ENCODE measurements around the gene ATP5F1C. TPM values are rescaled to one million over a fixed set of nuclear protein-coding genes. Genes with fewer than 3 reads are reported as not detected.

ATP5F1C gene
- total RNA-seq, 1 experiment from 2014 or later: 288 TPM

- TF ChIP-seq OVOL2 (CRISPR knock-in tag; IDR thresholded peaks at IDR 0.05; ENCODE audit: borderline replicate concordance) (no peak), CTCF (IDR thresholded peaks at IDR 0.05) (no peak), ZMAT4 (CRISPR knock-in tag; IDR thresholded peaks at IDR 0.05) (no peak), HMGXB4 (CRISPR knock-in tag; IDR thresholded peaks at IDR 0.05) (peak; percentile 78; the same call in 1 of the 2 replicates), AFF4 (CRISPR knock-in tag; IDR thresholded peaks at IDR 0.05; ENCODE audit: borderline replicate concordance) (peak; percentile 83; the same call in 1 of the 2 replicates), NR1H2 (CRISPR knock-in tag; IDR thresholded peaks at IDR 0.05) (no peak), TEAD1 (CRISPR knock-in tag; IDR thresholded peaks at IDR 0.05) (peak; percentile 78; the same call in 1 of the 2 replicates), FOXP4 (CRISPR knock-in tag; IDR thresholded peaks at IDR 0.05) (peak; percentile 82; the same call in 1 of the 2 replicates), MLX (CRISPR knock-in tag; IDR thresholded peaks at IDR 0.05) (no peak), NFYB (CRISPR knock-in tag; conservative IDR thresholded peaks at IDR 0.05; ENCODE audit: low read depth) (0 out of 2 replicates have a peak, but pooled peaks have one; percentile 14), ETV6 (CRISPR knock-in tag; IDR thresholded peaks at IDR 0.05) (peak; percentile 91), ZNF416 (CRISPR knock-in tag; IDR thresholded peaks at IDR 0.05) (no peak), ATF3 (CRISPR knock-in tag; conservative IDR thresholded peaks at IDR 0.05) (no peak), ATF6 (CRISPR knock-in tag; IDR thresholded peaks at IDR 0.05) (no peak), USF2 (CRISPR knock-in tag; IDR thresholded peaks at IDR 0.05) (0 out of 2 replicates have a peak, but pooled peaks have one; percentile 14), NR2C2 (CRISPR knock-in tag; IDR thresholded peaks at IDR 0.05) (no peak), MYBL2 (CRISPR knock-in tag; IDR thresholded peaks at IDR 0.05) (peak; percentile 9; the same call in 1 of the 2 replicates), IRF1 (CRISPR knock-in tag; IDR thresholded peaks at IDR 0.05) (no peak)
Observed at GRCh38 chr10:7818295-7819120, 30.5 kb downstream of the ATP5F1C start, which contains the start of gene TAF3 (continued).

Data from WTC11 (cell line).